Measurements from ENCODE around the gene SPARC.
"Not testable (repeated sequence)": the region's sequence is repeated elsewhere in the genome, so short reads cannot be mapped to it uniquely, and the experiment has no call there.

The SPARC gene

DNA sequence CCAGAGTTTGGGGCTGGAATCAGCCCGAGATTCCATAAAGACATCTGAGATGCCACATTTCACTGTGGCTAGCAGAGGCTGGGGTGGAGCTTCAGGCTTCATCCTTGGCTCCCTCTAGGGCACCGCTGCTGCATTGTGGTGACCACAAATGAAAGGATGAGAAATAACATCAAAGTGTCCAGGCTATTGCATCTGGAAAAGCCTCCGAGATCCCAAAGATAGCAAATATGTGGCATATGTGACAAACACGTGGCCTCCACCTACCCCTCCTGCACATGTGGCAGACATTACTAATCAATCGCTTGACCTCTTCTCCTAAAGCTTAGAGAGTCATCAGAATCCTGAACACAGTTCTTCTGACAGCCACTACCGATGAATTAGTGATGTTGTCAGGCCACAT is 4.5 kb downstream of the SPARC start:
- Histone ChIP-seq H3K4me2 (no peak overlapping the region), H3K4me3 (IDR thresholded peaks at IDR 0.05; ENCODE audit: insufficient read depth, low read depth, low read length) (no peak overlapping the region), H3K9ac (no peak overlapping the region), H3K27ac (no peak overlapping the region), H3K79me2 (ENCODE audit: insufficient read depth, low read depth) (no peaks in the 10 kb centered on the region), H3K4me1 (ENCODE audit: low read depth, poor library complexity, severe bottlenecking) (no peaks in the 10 kb centered on the region), H3K27me3 (ENCODE audit: insufficient read depth, low read depth) (no peaks in the 10 kb centered on the region), H2AFZ (ENCODE audit: low read depth) (no peak overlapping the region), H4K20me1 (ENCODE audit: insufficient read depth) (no peaks in the 10 kb centered on the region), H3K36me3 (ENCODE audit: insufficient read depth) (no peaks in the 10 kb centered on the region)
- TF ChIP-seq, protein P1, sequence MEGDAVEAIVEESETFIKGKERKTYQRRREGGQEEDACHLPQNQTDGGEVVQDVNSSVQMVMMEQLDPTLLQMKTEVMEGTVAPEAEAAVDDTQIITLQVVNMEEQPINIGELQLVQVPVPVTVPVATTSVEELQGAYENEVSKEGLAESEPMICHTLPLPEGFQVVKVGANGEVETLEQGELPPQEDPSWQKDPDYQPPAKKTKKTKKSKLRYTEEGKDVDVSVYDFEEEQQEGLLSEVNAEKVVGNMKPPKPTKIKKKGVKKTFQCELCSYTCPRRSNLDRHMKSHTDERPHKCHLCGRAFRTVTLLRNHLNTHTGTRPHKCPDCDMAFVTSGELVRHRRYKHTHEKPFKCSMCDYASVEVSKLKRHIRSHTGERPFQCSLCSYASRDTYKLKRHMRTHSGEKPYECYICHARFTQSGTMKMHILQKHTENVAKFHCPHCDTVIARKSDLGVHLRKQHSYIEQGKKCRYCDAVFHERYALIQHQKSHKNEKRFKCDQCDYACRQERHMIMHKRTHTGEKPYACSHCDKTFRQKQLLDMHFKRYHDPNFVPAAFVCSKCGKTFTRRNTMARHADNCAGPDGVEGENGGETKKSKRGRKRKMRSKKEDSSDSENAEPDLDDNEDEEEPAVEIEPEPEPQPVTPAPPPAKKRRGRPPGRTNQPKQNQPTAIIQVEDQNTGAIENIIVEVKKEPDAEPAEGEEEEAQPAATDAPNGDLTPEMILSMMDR (conservative IDR thresholded peaks at IDR 0.05; ENCODE audit: low read depth, low read length) = no peak

DNA sequence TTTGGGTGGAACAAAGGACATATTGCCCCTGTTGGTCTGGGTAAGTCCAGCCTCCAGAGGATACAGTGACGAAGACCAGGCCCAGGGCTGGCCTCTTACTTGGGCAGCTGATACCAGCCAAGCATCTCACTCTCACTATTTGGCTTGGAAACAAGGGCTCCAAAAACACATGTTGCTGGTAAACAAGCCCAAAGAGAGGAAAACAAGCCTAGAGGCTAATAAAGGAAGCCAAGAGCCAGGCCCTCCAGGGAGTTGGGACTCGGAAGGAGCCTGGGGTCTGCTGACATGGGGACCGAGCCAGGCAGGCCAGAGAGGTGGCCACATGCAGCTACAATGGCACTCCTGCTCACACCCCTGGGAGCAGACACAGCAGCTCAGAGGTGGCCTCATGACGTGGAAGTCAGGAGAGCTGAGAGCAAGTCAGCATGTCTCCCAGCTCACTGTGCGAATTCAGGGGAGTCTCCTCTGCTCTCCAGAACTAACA is 5.7 kb downstream of the SPARC start:
- no peaks in the 10 kb centered on the region for H3K79me2 ChIP-seq (ENCODE audit: insufficient read depth, low read depth)
- no peak overlapping the region for H3K9ac ChIP-seq
- no peaks in the 10 kb centered on the region for H3K36me3 ChIP-seq (ENCODE audit: insufficient read depth)
- TF ChIP-seq, protein P1 (conservative IDR thresholded peaks at IDR 0.05; ENCODE audit: low read depth, low read length) = no peak
- no peak overlapping the region for H2AFZ ChIP-seq (ENCODE audit: low read depth)
- no peak overlapping the region for H3K4me2 ChIP-seq
- H3K27me3 ChIP-seq (ENCODE audit: insufficient read depth, low read depth) = no peaks in the 10 kb centered on the region
- H3K4me1 ChIP-seq (ENCODE audit: low read depth, poor library complexity, severe bottlenecking) = no peaks in the 10 kb centered on the region
- H4K20me1 ChIP-seq (ENCODE audit: insufficient read depth) = no peaks in the 10 kb centered on the region
- no peak overlapping the region for H3K4me3 ChIP-seq (IDR thresholded peaks at IDR 0.05; ENCODE audit: insufficient read depth, low read depth, low read length)
- H3K27ac ChIP-seq = no peak overlapping the region

GRCh38 chr5:151680156-151680505 is 6.6 kb downstream of the SPARC start:
- H3K9ac ChIP-seq; H3K36me3 ChIP-seq (ENCODE audit: insufficient read depth); H3K79me2 ChIP-seq (ENCODE audit: insufficient read depth, low read depth); H4K20me1 ChIP-seq (ENCODE audit: insufficient read depth); H3K27ac ChIP-seq; H3K4me1 ChIP-seq (ENCODE audit: low read depth, poor library complexity, severe bottlenecking); H3K4me3 ChIP-seq (IDR thresholded peaks at IDR 0.05; ENCODE audit: insufficient read depth, low read depth, low read length); H2AFZ ChIP-seq (ENCODE audit: low read depth); H3K27me3 ChIP-seq (ENCODE audit: insufficient read depth, low read depth); H3K4me2 ChIP-seq: not testable (repeated sequence)

GRCh38 chr5:151679421-151680155 is 7.1 kb downstream of the SPARC start:
- Histone ChIP-seq H3K36me3 (ENCODE audit: insufficient read depth) (no peaks in the 10 kb centered on the region), H4K20me1 (ENCODE audit: insufficient read depth) (no peaks in the 10 kb centered on the region), H3K79me2 (ENCODE audit: insufficient read depth, low read depth) (no peaks in the 10 kb centered on the region), H3K9ac (no peak overlapping the region), H3K4me1 (ENCODE audit: low read depth, poor library complexity, severe bottlenecking) (no peaks in the 10 kb centered on the region), H3K27ac (no peak overlapping the region), H3K4me2 (no peak overlapping the region), H3K27me3 (ENCODE audit: insufficient read depth, low read depth) (no peaks in the 10 kb centered on the region), H3K4me3 (IDR thresholded peaks at IDR 0.05; ENCODE audit: insufficient read depth, low read depth, low read length) (no peak overlapping the region), H2AFZ (ENCODE audit: low read depth) (no peak overlapping the region)
- TF ChIP-seq, protein P1 (conservative IDR thresholded peaks at IDR 0.05; ENCODE audit: low read depth, low read length) = no peak

DNA sequence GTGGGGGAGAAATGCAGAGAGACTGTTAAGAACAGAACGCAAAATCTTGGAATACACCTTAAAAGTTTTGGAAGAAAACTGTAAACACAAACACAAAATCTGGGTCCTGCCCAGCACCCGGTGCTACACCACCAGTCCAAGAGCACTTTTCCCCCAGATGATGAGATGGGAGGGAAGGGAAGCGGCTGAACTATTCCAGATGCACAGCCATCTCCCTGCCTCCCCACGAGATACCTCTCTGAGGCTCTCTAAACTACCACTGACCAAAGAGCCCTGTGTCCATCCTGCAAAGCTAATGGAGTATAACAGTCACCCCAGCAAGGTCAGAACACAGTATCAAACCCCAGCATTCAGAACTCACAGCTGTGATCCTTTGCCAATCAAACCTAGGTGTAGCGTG is 8.0 kb downstream of the SPARC start:
- Histone ChIP-seq H3K27me3 (ENCODE audit: insufficient read depth, low read depth) (no peaks in the 10 kb centered on the region), H3K9ac (no peak overlapping the region), H2AFZ (ENCODE audit: low read depth) (no peak overlapping the region), H3K4me1 (ENCODE audit: low read depth, poor library complexity, severe bottlenecking) (no peaks in the 10 kb centered on the region), H3K27ac (no peak overlapping the region), H3K79me2 (ENCODE audit: insufficient read depth, low read depth) (no peaks in the 10 kb centered on the region), H4K20me1 (ENCODE audit: insufficient read depth) (no peaks in the 10 kb centered on the region), H3K4me2 (no peak overlapping the region), H3K4me3 (IDR thresholded peaks at IDR 0.05; ENCODE audit: insufficient read depth, low read depth, low read length) (no peak overlapping the region), H3K36me3 (ENCODE audit: insufficient read depth) (no peaks in the 10 kb centered on the region)
- TF ChIP-seq, protein P1 (conservative IDR thresholded peaks at IDR 0.05; ENCODE audit: low read depth, low read length) = no peak

All from KMS-11 (cell line).